Mesenchymal stem cell (in vitro differentiated cells and primary cell): ENCODE data around the gene NSDHL.

Experiments
- DNase-seq: peaks from one replicate; pipeline ENCODE4 v3.0.0-alpha.2; 2013
- H2AFZ ChIP-seq: one replicate; pipeline ENCODE4 v1.6.1; 2013; ENCODE audit warnings: low read depth, mild to moderate bottlenecking, control low read depth, inconsistent platforms, low read length, moderate library complexity
- H2AK5ac ChIP-seq: 2 replicates; pipeline ENCODE4 v1.6.1; 2013; ENCODE audit warnings: low read length, moderate library complexity, mild to moderate bottlenecking, inconsistent platforms; ENCODE audit not compliant: severe bottlenecking
- H2BK120ac ChIP-seq: one replicate; pipeline ENCODE4 v1.6.1; 2013; ENCODE audit warnings: low read depth, mild to moderate bottlenecking, inconsistent platforms, low read length, moderate library complexity
- H2BK12ac ChIP-seq, 2 experiments: one replicate each; pipeline ENCODE4 v1.6.1; 2013; ENCODE audit warnings: inconsistent platforms in 2 of 2, low read length in 2 of 2, mild to moderate bottlenecking in 2 of 2, moderate library complexity in 2 of 2, control low read depth in 1 of 2
- H2BK15ac ChIP-seq: one replicate; pipeline ENCODE4 v1.6.1; 2013; ENCODE audit warnings: mild to moderate bottlenecking, low read depth, inconsistent platforms; ENCODE audit not compliant: poor library complexity, severe bottlenecking
- H2BK5ac ChIP-seq: 2 replicates; pipeline ENCODE4 v1.6.1; 2013; ENCODE audit warnings: low read depth, mild to moderate bottlenecking, low read length, control low read depth, inconsistent platforms; ENCODE audit not compliant: poor library complexity, severe bottlenecking
- H3K14ac ChIP-seq, 2 experiments: one replicate each; pipeline ENCODE4 v1.6.1; 2013; ENCODE audit warnings: inconsistent platforms in 2 of 2, low read length in 2 of 2, control low read depth in 1 of 2, mild to moderate bottlenecking in 1 of 2, moderate library complexity in 1 of 2
- H3K18ac ChIP-seq, 2 experiments: one replicate each; pipeline ENCODE4 v1.6.1; 2013; ENCODE audit warnings: inconsistent platforms in 2 of 2, low read length in 2 of 2, control low read depth in 1 of 2, low read depth in 1 of 2, mild to moderate bottlenecking in 1 of 2
- H3K23ac ChIP-seq, 2 experiments: one replicate each; pipeline ENCODE4 v1.6.1; 2013; ENCODE audit warnings: inconsistent platforms in 2 of 2, low read length in 2 of 2, mild to moderate bottlenecking in 2 of 2, moderate library complexity in 2 of 2, control low read depth in 1 of 2
- H3K27ac ChIP-seq: 2 replicates; pipeline ENCODE4 v1.5.1; 2013; ENCODE audit warnings: mild to moderate bottlenecking, moderate library complexity, low read length, control low read depth, inconsistent platforms; ENCODE audit not compliant: poor library complexity, severe bottlenecking
- H3K27me3 ChIP-seq, 2 experiments: 2 replicates each; pipeline versions ENCODE4 v1.6.1 to v1.7.0; 2013; ENCODE audit warnings: low read length in 2 of 2, mild to moderate bottlenecking in 2 of 2, moderate library complexity in 2 of 2, control low read depth in 1 of 2, inconsistent platforms in 1 of 2; ENCODE audit not compliant: control insufficient read depth in 1 of 2, insufficient read depth in 1 of 2
- H3K36me3 ChIP-seq, 2 experiments: 2 replicates each; pipeline versions ENCODE4 v1.6.1 to v1.7.0; 2013; ENCODE audit warnings: low read length in 2 of 2, control low read depth in 1 of 2, inconsistent platforms in 1 of 2, low read depth in 1 of 2, mild to moderate bottlenecking in 1 of 2; ENCODE audit not compliant: insufficient read depth in 2 of 2, control insufficient read depth in 1 of 2
- H3K4ac ChIP-seq, 2 experiments: one replicate each; pipeline ENCODE4 v1.6.1; 2013; ENCODE audit warnings: inconsistent platforms in 2 of 2, low read length in 2 of 2, mild to moderate bottlenecking in 2 of 2, moderate library complexity in 2 of 2, control low read depth in 1 of 2, low read depth in 1 of 2
- H3K4me1 ChIP-seq: 2 replicates; pipeline ENCODE4 v1.6.1; 2013; ENCODE audit warnings: low read depth, low read length, control low read depth; ENCODE audit not compliant: control insufficient read depth, insufficient read depth
- H3K4me2 ChIP-seq: 2 replicates; pipeline ENCODE4 v1.6.1; 2013; ENCODE audit warnings: low read length, mild to moderate bottlenecking, inconsistent platforms; ENCODE audit not compliant: poor library complexity, severe bottlenecking
- H3K4me3 ChIP-seq, 2 experiments: 2 replicates each; pipeline versions ENCODE4 v1.5.1 to v1.7.0; 2013; ENCODE audit warnings: low read length in 2 of 2, mild to moderate bottlenecking in 2 of 2, control low read depth in 1 of 2, low read depth in 1 of 2; ENCODE audit not compliant: insufficient read depth in 1 of 2
- H3K79me1 ChIP-seq: replicated peaks from 2 replicates; pipeline ENCODE4 v1.6.1; 2013; ENCODE audit warnings: mild to moderate bottlenecking, control low read depth, low read length, inconsistent platforms; ENCODE audit not compliant: poor library complexity, severe bottlenecking
- H3K9ac ChIP-seq: 2 replicates; pipeline ENCODE4 v1.7.0; 2013; ENCODE audit warnings: mild to moderate bottlenecking, low read length, moderate library complexity
- H3K9me3 ChIP-seq: 2 replicates; pipeline ENCODE4 v1.7.0; 2013; ENCODE audit warnings: mild to moderate bottlenecking, low read length; ENCODE audit not compliant: control insufficient read depth
- H4K8ac ChIP-seq: one replicate; pipeline ENCODE4 v1.6.1; 2013; ENCODE audit warnings: inconsistent platforms, mild to moderate bottlenecking, low read length, moderate library complexity
- H4K91ac ChIP-seq: one replicate; pipeline ENCODE4 v1.6.1; 2013; ENCODE audit warnings: mild to moderate bottlenecking, low read length, inconsistent platforms
- WGBS: methylation state at CpG from one replicate; pipeline ENCODE4 v1.1.7; 2013; ENCODE audit warnings: mixed read lengths; 5-methylcytosine and 5-hydroxymethylcytosine counted together

Gene NSDHL

GRCh38 chrX:152892999-152893891, 62.4 kb downstream of the NSDHL start:
- H2BK12ac ChIP-seq, result no peak overlapping the region
- H2BK5ac ChIP-seq, result no peak overlapping the region
- H3K79me1 ChIP-seq, result no peaks in the 10 kb centered on the region
- H3K18ac ChIP-seq, result no peak overlapping the region
- no peak overlapping the region for H3K23ac ChIP-seq
- peaks cover 9% of the 10 kb centered on the region for H3K4me1 ChIP-seq
- H2BK15ac ChIP-seq, result no peak overlapping the region
- H3K4ac ChIP-seq, result no peak overlapping the region
- no peak overlapping the region for H3K9ac ChIP-seq
- no peak overlapping the region for H2BK120ac ChIP-seq
- no peak overlapping the region for H2AK5ac ChIP-seq
- no peaks in the 10 kb centered on the region for H3K9me3 ChIP-seq
- no peak overlapping the region for H4K8ac ChIP-seq
- H4K91ac ChIP-seq, result no peak overlapping the region
- H3K14ac ChIP-seq, result no peak overlapping the region
- H3K27me3 ChIP-seq, result peaks cover 14 to 81% of the 10 kb centered on the region in 2 experiments
- H2AFZ ChIP-seq, result no peak overlapping the region
- H3K4me2 ChIP-seq, result no peak overlapping the region
- no peak for DNase-seq
- no peak overlapping the region for H3K4me3 ChIP-seq
- no peak overlapping the region for H3K27ac ChIP-seq
- no peaks in the 10 kb centered on the region for H3K36me3 ChIP-seq
- 68% methylated on average over 14 of the region's 22 CpGs for WGBS

DNA sequence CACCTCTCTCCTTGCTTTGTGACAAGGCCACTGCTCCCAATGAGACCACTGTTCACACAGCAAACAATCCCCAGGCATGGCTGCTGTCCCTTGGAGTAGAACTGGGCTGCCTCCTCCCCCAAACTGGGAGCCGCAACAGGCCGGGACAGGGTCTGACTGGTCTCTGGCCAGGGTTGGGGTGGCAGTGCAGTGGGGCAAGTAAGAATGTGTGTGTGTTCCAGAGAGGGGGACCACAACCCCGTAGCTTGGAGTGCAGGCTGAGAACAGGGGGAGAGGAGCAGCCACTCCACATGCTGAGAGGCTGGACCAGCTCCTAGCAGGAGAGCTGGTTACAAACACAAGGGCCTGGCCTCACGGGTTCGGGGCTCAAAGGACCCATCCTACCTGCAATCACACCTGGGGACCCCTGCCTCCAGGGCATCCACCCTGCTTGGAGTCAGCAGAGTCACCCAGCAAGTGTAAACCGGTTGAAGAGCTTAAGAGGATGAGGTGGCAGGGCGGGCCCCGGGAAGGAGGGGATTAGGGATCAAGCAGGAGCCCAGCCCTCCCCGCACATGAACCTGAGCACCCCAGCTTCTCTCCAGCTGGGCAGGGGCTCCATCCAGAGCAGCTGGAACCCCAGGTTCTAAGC, 63.2 kb downstream of the NSDHL start:
- Histone ChIP-seq H3K9ac (no peak overlapping the region), H3K79me1 (no peaks in the 10 kb centered on the region)
- WGBS, result 85% methylated on average over 6 of the region's 9 CpGs

GRCh38 chrX:152895121-152895520, 64.3 kb downstream of the NSDHL start:
- Histone ChIP-seq H4K8ac (no peak overlapping the region), H3K4me3 (no peak overlapping the region), H2BK12ac (no peak overlapping the region), H3K14ac (no peak overlapping the region), H3K4ac (no peak overlapping the region), H3K27me3 (peaks cover 14 to 84% of the 10 kb centered on the region in 2 experiments), H2BK15ac (no peak overlapping the region), H3K4me1 (peaks cover 19% of the 10 kb centered on the region), H2BK5ac (no peak overlapping the region), H3K36me3 (peaks cover 0 to 4% of the 10 kb centered on the region in 2 experiments), H3K4me2 (no peak overlapping the region), H3K9ac (no peak overlapping the region), H3K27ac (no peak overlapping the region), H4K91ac (no peak overlapping the region), H2AK5ac (no peak overlapping the region), H3K9me3 (no peaks in the 10 kb centered on the region), H3K79me1 (peaks cover 2% of the 10 kb centered on the region), H3K23ac (no peak overlapping the region), H2BK120ac (no peak overlapping the region), H2AFZ (no peak overlapping the region), H3K18ac (no peak overlapping the region)
- no peak for DNase-seq
- 97% methylated on average over 2 of the region's 3 CpGs for WGBS

More for the DNA sequence above, 63.2 kb downstream of the NSDHL start:
- H2BK120ac ChIP-seq, result no peak overlapping the region
- H2BK12ac ChIP-seq, result no peak overlapping the region
- H4K91ac ChIP-seq, result no peak overlapping the region
- no peak overlapping the region for H4K8ac ChIP-seq
- no peak overlapping the region for H3K14ac ChIP-seq
- no peak overlapping the region for H2BK5ac ChIP-seq
- no peak overlapping the region for H3K4ac ChIP-seq
- no peak overlapping the region for H3K18ac ChIP-seq
- no peak overlapping the region for H2AFZ ChIP-seq
- no peak overlapping the region for H3K23ac ChIP-seq
- no peak overlapping the region for H2BK15ac ChIP-seq
- no peak for DNase-seq
- no peak overlapping the region for H3K4me3 ChIP-seq
- H3K36me3 ChIP-seq, result peaks cover 0 to 2% of the 10 kb centered on the region in 2 experiments
- H3K27me3 ChIP-seq, result peaks cover 14 to 84% of the 10 kb centered on the region in 2 experiments
- no peak overlapping the region for H3K4me2 ChIP-seq
- no peak overlapping the region for H3K27ac ChIP-seq
- H2AK5ac ChIP-seq, result no peak overlapping the region
- H3K4me1 ChIP-seq, result peaks cover 14% of the 10 kb centered on the region
- no peaks in the 10 kb centered on the region for H3K9me3 ChIP-seq

DNA sequence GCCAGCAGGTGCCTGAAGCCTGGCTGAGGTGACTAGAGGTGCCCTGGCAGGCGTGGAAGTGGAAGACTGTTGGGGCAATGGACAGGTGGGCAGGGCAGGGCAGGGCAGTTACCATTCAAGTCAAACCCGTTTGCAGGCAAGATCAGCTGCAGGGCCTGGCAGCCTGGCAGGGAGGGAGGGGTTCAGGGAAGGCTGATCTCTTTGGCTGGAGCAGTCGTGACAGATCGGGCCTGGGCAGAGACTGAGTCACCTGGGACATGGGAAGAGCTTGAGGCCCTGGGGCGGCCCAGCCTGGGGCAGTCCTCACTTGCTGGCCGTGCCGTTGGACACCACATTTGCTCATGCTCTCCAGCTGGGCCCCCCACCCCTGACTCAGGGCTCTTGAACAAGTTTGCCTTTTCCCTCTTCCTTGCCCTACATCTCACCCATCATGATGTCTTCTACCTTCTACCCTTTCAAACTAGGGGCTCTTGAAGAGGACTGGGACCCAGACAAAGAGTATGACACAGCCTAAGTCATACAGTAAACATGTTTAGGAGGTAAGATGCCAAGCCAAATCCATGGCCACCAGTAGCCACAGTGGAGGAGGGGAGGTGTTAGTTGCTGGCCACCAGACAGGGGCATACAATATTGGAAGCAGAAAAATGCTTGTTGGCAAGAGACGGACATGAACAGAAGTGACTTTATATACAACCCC, 65.0 kb downstream of the NSDHL start:
- no peak overlapping the region for H3K4me2 ChIP-seq
- H3K27me3 ChIP-seq, result peaks cover 8 to 82% of the 10 kb centered on the region in 2 experiments
- H3K9ac ChIP-seq, result no peak overlapping the region
- H3K4me1 ChIP-seq, result peaks cover 24% of the 10 kb centered on the region
- no peak overlapping the region for H4K8ac ChIP-seq
- H3K18ac ChIP-seq, result no peak overlapping the region
- H3K79me1 ChIP-seq, result peaks cover 3% of the 10 kb centered on the region
- H2BK120ac ChIP-seq, result no peak overlapping the region
- no peak overlapping the region for H2BK5ac ChIP-seq
- no peak overlapping the region for H4K91ac ChIP-seq
- no peak overlapping the region for H3K27ac ChIP-seq
- no peak for DNase-seq
- H3K14ac ChIP-seq, result no peak overlapping the region
- no peak overlapping the region for H2BK15ac ChIP-seq
- peaks cover 0 to 4% of the 10 kb centered on the region in 2 experiments for H3K36me3 ChIP-seq
- H3K9me3 ChIP-seq, result no peaks in the 10 kb centered on the region
- H2AFZ ChIP-seq, result no peak overlapping the region
- H2AK5ac ChIP-seq, result no peak overlapping the region
- H3K4me3 ChIP-seq, result no peak overlapping the region
- 94% methylated on average over 7 of the region's 8 CpGs for WGBS
- H2BK12ac ChIP-seq, result no peak overlapping the region
- H3K4ac ChIP-seq, result no peak overlapping the region
- H3K23ac ChIP-seq, result no peak overlapping the region
